Uterus (tissue), 4 donors: Measurements from ENCODE around the gene USP47. TPM values are rescaled to one million over a fixed set of nuclear protein-coding genes. Genes with fewer than 3 reads are reported as not detected.

Experiments used
- DNase-seq, 2 donors: peaks; one replicate each; pipeline ENCODE4 v3.0.0-alpha.2; 2019 to 2020
- H3K27ac ChIP-seq, 2 donors: fragments of 200-600 bp; sonication (generic); 1 replicate in 1 of 2; 2 replicates in 1 of 2; pipeline ENCODE4 v1.5.1; 2016 to 2018
- H3K27me3 ChIP-seq, 2 donors: fragments of 200-600 bp; sonication (generic); one replicate each; pipeline ENCODE4 v1.5.1; 2018 to 2019; ENCODE audit warnings: control low read depth in 1 of 2
- H3K36me3 ChIP-seq, 2 donors: fragments of 200-600 bp; sonication (generic); one replicate each; pipeline ENCODE4 v1.5.1; 2019; ENCODE audit warnings: control low read depth in 1 of 2
- H3K4me1 ChIP-seq, 2 donors: fragments of 200-600 bp; sonication (generic); one replicate each; pipeline ENCODE4 v1.5.1; 2018 to 2019; ENCODE audit warnings: control low read depth in 1 of 2
- H3K4me3 ChIP-seq, 2 donors: fragments of 200-600 bp; sonication (generic); 1 replicate in 1 of 2; 2 replicates in 1 of 2; pipeline ENCODE4 v1.5.1; 2018 to 2019; ENCODE audit warnings: mild to moderate bottlenecking in 1 of 2
- H3K9me3 ChIP-seq, 2 donors: fragments of 200-600 bp; sonication (generic); one replicate each; pipeline ENCODE4 v1.5.1; 2019; ENCODE audit warnings: control low read depth in 1 of 2
- CTCF ChIP-seq, 4 experiments: fragments of 200-600 bp in 2 of 4; fragments of 450-650 bp in 2 of 4; sonication (generic) in 2 of 4; IDR thresholded peaks; one replicate each; pipeline ENCODE4 v1.5.1; 2016 to 2019; ENCODE audit warnings: antibody characterized with exemption in 4 of 4, mild to moderate bottlenecking in 2 of 4, moderate library complexity in 1 of 4
- POLR2A ChIP-seq, 2 donors: fragments of 450-650 bp; IDR thresholded peaks; one replicate each; pipeline ENCODE4 v1.6.1; 2016; ENCODE audit warnings: antibody characterized with exemption in 2 of 2, mild to moderate bottlenecking in 1 of 2, moderate library complexity in 1 of 2
- intact Hi-C: fragments of 100-400 bp; cut with DNase I; formaldehyde crosslinking; loops from one replicate; pipeline ENCODE4 v1.15.1; 2023; ENCODE audit warnings: low total_unique reads
- total RNA-seq, 4 donors: library from RNA; depleted of rRNA in 3 of 4; stranded (reverse); fragments of >200 nt in 3 of 4; gene quantifications; one replicate each; pipeline versions ENCODE4 v1.1.0 to v1.2.4, GENCODE V29; 2014 to 2023
- donor health status: DM: yes; HTN: yes; CAD: no.

USP47 gene
- total RNA-seq, 4 donors from 2014 or later, result 83.4 to 247 (median 146) TPM

GRCh38 chr11:11813288-11813962, 28.3 kb upstream of the USP47 start:
- Histone ChIP-seq H3K4me3 (no peak overlapping the region), H3K9me3 (no peaks in the 10 kb centered on the region), H3K36me3 (no peaks in the 10 kb centered on the region), H3K27ac (peak overlapping the region; percentile 34 to 69), H3K4me1 (no peaks in the 10 kb centered on the region), H3K27me3 (no peaks in the 10 kb centered on the region)
- TF ChIP-seq CTCF (IDR thresholded peaks at IDR 0.05), result no peak
- no peak for TF ChIP-seq POLR2A (IDR thresholded peaks at IDR 0.05)
- intact Hi-C loops, result no loop called here
- DNase-seq, result peak; percentile 34 to 40

GRCh38 chr11:11814614-11815452, 26.9 kb upstream of the USP47 start:
- no peaks in the 10 kb centered on the region for H3K36me3 ChIP-seq
- H3K27me3 ChIP-seq, result no peaks in the 10 kb centered on the region
- no peaks in the 10 kb centered on the region for H3K9me3 ChIP-seq
- TF ChIP-seq CTCF (IDR thresholded peaks at IDR 0.05), result no peak
- intact Hi-C loops, result no loop called here
- DNase-seq, result no peak
- peak overlapping the region in 1 of 2 donors; percentile 69 for H3K27ac ChIP-seq
- H3K4me1 ChIP-seq, result no peaks in the 10 kb centered on the region
- no peak overlapping the region for H3K4me3 ChIP-seq

GRCh38 chr11:11816511-11817314, 25.1 kb upstream of the USP47 start:
- H3K36me3 ChIP-seq, result no peaks in the 10 kb centered on the region
- no peaks in the 10 kb centered on the region for H3K9me3 ChIP-seq
- no peaks in the 10 kb centered on the region for H3K27me3 ChIP-seq
- H3K4me3 ChIP-seq, result no peak overlapping the region
- H3K27ac ChIP-seq, result no peak overlapping the region
- intact Hi-C loops, result no loop called here
- no peaks in the 10 kb centered on the region for H3K4me1 ChIP-seq
- DNase-seq, result no peak
- TF ChIP-seq CTCF (IDR thresholded peaks at IDR 0.05), result no peak
- TF ChIP-seq POLR2A (IDR thresholded peaks at IDR 0.05), result no peak

GRCh38 chr11:11817957-11818356, 23.8 kb upstream of the USP47 start:
- no peak for DNase-seq
- Histone ChIP-seq H3K9me3 (no peaks in the 10 kb centered on the region), H3K4me3 (no peak overlapping the region), H3K4me1 (no peaks in the 10 kb centered on the region), H3K27me3 (no peaks in the 10 kb centered on the region), H3K27ac (no peak overlapping the region), H3K36me3 (no peaks in the 10 kb centered on the region)
- intact Hi-C loops, result no loop called here
- no peak for TF ChIP-seq CTCF (IDR thresholded peaks at IDR 0.05)
- no peak for TF ChIP-seq POLR2A (IDR thresholded peaks at IDR 0.05)
